ENCODE measurements around the gene EEPD1. TPM values are rescaled to one million over a fixed set of nuclear protein-coding genes. Genes with fewer than 3 reads are reported as not detected.
"Not testable (repeated sequence)": the region's sequence is repeated elsewhere in the genome, so short reads cannot be mapped to it uniquely, and the experiment has no call there.

EEPD1 gene
- total RNA-seq, 2 donors from 2014 or later: 21.9 to 30.1 TPM

GRCh38 chr7:36315309-36315944 lies 162.4 kb downstream of the EEPD1 start:
- H3K27ac ChIP-seq: no peak overlapping the region
- H3K4me1 ChIP-seq (replicated peaks): no peaks in the 10 kb centered on the region
- H3K36me3 ChIP-seq: no peaks in the 10 kb centered on the region
- intact Hi-C loops (cut with DNase I): loop anchor here (10.0 kb wide), 2 partner anchors 401 to 611 kb away; no protein-coding TSS in a partner anchor
- H3K4me3 ChIP-seq: no peak overlapping the region
- 74% methylated on average over 9 of the region's 9 CpGs for WGBS
- H3K9me3 ChIP-seq: no peaks in the 10 kb centered on the region
- TF ChIP-seq POLR2AphosphoS5 (IDR thresholded peaks at IDR 0.05) (no peak), POLR2A (IDR thresholded peaks at IDR 0.05) (no peak)
- TF ChIP-seq, protein P1, sequence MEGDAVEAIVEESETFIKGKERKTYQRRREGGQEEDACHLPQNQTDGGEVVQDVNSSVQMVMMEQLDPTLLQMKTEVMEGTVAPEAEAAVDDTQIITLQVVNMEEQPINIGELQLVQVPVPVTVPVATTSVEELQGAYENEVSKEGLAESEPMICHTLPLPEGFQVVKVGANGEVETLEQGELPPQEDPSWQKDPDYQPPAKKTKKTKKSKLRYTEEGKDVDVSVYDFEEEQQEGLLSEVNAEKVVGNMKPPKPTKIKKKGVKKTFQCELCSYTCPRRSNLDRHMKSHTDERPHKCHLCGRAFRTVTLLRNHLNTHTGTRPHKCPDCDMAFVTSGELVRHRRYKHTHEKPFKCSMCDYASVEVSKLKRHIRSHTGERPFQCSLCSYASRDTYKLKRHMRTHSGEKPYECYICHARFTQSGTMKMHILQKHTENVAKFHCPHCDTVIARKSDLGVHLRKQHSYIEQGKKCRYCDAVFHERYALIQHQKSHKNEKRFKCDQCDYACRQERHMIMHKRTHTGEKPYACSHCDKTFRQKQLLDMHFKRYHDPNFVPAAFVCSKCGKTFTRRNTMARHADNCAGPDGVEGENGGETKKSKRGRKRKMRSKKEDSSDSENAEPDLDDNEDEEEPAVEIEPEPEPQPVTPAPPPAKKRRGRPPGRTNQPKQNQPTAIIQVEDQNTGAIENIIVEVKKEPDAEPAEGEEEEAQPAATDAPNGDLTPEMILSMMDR (IDR thresholded peaks at IDR 0.05): no peak
- DNase-seq (ENCODE audit: low spot score): no peak
- H3K27me3 ChIP-seq (replicated peaks; ENCODE audit: insufficient read depth): no peaks in the 10 kb centered on the region

DNA sequence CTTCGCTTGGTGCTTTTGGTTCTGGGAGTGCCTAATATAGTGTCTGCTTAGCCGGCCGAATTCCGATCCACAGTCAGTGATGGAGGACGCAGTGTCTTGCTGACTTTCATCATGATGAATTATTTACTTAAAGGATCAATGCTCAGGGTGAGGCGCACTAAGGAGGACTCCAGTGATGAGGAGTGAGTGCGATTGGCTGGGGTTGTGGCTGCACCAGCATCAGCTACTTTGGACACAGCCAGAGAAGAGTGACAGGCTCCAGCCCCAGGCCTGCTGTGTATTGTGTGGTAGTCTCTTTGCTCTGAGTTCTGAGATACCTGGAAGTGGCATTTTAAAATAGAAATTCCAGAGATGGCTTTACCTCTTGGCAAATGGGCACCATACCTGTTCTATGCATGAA lies 163.3 kb downstream of the EEPD1 start:
- WGBS: 98% methylated on average over 7 of the region's 7 CpGs
- H3K4me3 ChIP-seq: no peak overlapping the region
- no peak overlapping the region for H3K27ac ChIP-seq
- H3K9me3 ChIP-seq: no peaks in the 10 kb centered on the region
- no peaks in the 10 kb centered on the region for H3K36me3 ChIP-seq
- intact Hi-C loops (cut with DNase I): loop anchor here (10.0 kb wide), 2 partner anchors 402 to 612 kb away; no protein-coding TSS in a partner anchor
- no peaks in the 10 kb centered on the region for H3K4me1 ChIP-seq (replicated peaks)
- DNase-seq (ENCODE audit: low spot score): no peak
- no peaks in the 10 kb centered on the region for H3K27me3 ChIP-seq (replicated peaks; ENCODE audit: insufficient read depth)
- TF ChIP-seq POLR2AphosphoS5 (IDR thresholded peaks at IDR 0.05): no peak
- no peak for TF ChIP-seq POLR2A (IDR thresholded peaks at IDR 0.05)
- TF ChIP-seq, protein P1 (IDR thresholded peaks at IDR 0.05): no peak

GRCh38 chr7:36317276-36317675 lies 164.2 kb downstream of the EEPD1 start:
- H3K27ac ChIP-seq: no peak overlapping the region
- 91% methylated on average over 1 of the region's 1 CpG for WGBS
- no peak overlapping the region for H3K4me3 ChIP-seq
- intact Hi-C loops (cut with DNase I): loop anchor here (10.0 kb wide), 2 partner anchors 402 to 612 kb away; no protein-coding TSS in a partner anchor
- H3K9me3 ChIP-seq: no peaks in the 10 kb centered on the region
- no peaks in the 10 kb centered on the region for H3K4me1 ChIP-seq (replicated peaks)
- TF ChIP-seq POLR2AphosphoS5 (IDR thresholded peaks at IDR 0.05) (no peak), POLR2A (IDR thresholded peaks at IDR 0.05) (no peak)
- TF ChIP-seq, protein P1 (IDR thresholded peaks at IDR 0.05): no peak
- no peaks in the 10 kb centered on the region for H3K27me3 ChIP-seq (replicated peaks; ENCODE audit: insufficient read depth)
- no peak for DNase-seq (ENCODE audit: low spot score)
- H3K36me3 ChIP-seq: no peaks in the 10 kb centered on the region

DNA sequence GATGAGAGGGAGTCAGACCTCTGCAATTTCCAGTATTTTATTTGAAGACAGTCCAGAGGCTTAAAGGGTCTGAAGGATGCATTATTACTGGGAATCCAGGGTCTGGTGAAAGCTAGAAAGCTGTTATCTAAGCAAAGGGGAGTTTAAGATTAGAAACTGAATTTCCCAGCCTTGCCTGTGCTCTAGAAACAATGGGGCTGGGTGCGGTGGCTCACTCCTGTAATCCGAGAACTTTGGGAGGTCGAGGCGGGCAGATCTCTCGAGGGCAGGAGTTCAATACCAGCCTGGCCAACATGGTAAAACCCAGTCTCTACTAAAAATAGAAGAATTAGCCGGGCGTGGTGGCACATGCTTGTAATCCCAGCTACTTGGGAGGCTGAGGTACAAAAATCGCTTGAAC lies 165.1 kb downstream of the EEPD1 start:
- intact Hi-C loops (cut with DNase I): loop anchor here (2.0 to 10.0 kb wide), 3 partner anchors 333 to 613 kb away; no protein-coding TSS in a partner anchor
- TF ChIP-seq, protein P1 (IDR thresholded peaks at IDR 0.05): no peak
- TF ChIP-seq POLR2A (IDR thresholded peaks at IDR 0.05) (no peak), POLR2AphosphoS5 (IDR thresholded peaks at IDR 0.05) (no peak)
- Histone ChIP-seq H3K4me1 (replicated peaks) (no peaks in the 10 kb centered on the region), H3K9me3 (no peaks in the 10 kb centered on the region), H3K36me3 (no peaks in the 10 kb centered on the region), H3K27me3 (replicated peaks; ENCODE audit: insufficient read depth) (no peaks in the 10 kb centered on the region), H3K27ac (no peak overlapping the region), H3K4me3 (no peak overlapping the region)
- WGBS: 79% methylated on average over 8 of the region's 8 CpGs
- no peak for DNase-seq (ENCODE audit: low spot score)

DNA sequence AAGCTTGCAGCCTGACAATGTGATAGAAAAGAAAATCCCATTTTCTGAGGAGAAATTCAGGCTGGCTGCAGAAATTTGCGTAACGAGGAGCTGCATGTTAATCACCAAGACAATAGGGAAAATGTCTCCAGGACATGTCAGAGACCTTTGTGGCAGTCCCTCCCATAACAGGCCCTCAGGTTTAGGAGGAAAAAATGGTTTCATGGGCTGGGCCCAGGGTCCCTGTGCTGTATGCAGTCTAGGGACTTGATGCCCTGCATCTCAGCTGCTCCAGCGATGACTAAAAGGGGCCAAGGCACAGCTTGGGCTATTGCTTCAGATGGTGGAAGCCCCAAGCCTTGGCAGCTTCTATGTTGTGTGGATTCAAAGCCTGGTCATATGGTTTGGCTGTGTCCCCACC lies 168.2 kb downstream of the EEPD1 start:
- WGBS: 98% methylated on average over 3 of the region's 3 CpGs
- H3K36me3 ChIP-seq; intact Hi-C loops (cut with DNase I); H3K9me3 ChIP-seq; H3K4me3 ChIP-seq; H3K27ac ChIP-seq; H3K4me1 ChIP-seq (replicated peaks); H3K27me3 ChIP-seq (replicated peaks; ENCODE audit: insufficient read depth); DNase-seq (ENCODE audit: low spot score): not testable (repeated sequence)
